ENCODE measurements around the gene DERL3. TPM values are rescaled to one million over a fixed set of nuclear protein-coding genes. Genes with fewer than 3 reads are reported as not detected.

Gene DERL3
- total and polyA plus RNA-seq, 2 of the 13 experiments (the other 11 are each of a cell fraction or from before 2014, with no cell fraction given): not detected

- TF ChIP-seq, protein P1, sequence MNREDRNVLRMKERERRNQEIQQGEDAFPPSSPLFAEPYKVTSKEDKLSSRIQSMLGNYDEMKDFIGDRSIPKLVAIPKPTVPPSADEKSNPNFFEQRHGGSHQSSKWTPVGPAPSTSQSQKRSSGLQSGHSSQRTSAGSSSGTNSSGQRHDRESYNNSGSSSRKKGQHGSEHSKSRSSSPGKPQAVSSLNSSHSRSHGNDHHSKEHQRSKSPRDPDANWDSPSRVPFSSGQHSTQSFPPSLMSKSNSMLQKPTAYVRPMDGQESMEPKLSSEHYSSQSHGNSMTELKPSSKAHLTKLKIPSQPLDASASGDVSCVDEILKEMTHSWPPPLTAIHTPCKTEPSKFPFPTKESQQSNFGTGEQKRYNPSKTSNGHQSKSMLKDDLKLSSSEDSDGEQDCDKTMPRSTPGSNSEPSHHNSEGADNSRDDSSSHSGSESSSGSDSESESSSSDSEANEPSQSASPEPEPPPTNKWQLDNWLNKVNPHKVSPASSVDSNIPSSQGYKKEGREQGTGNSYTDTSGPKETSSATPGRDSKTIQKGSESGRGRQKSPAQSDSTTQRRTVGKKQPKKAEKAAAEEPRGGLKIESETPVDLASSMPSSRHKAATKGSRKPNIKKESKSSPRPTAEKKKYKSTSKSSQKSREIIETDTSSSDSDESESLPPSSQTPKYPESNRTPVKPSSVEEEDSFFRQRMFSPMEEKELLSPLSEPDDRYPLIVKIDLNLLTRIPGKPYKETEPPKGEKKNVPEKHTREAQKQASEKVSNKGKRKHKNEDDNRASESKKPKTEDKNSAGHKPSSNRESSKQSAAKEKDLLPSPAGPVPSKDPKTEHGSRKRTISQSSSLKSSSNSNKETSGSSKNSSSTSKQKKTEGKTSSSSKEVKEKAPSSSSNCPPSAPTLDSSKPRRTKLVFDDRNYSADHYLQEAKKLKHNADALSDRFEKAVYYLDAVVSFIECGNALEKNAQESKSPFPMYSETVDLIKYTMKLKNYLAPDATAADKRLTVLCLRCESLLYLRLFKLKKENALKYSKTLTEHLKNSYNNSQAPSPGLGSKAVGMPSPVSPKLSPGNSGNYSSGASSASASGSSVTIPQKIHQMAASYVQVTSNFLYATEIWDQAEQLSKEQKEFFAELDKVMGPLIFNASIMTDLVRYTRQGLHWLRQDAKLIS (CRISPR knock-in tag; IDR thresholded peaks at IDR 0.05): no peak
- TF ChIP-seq FOXK2 (IDR thresholded peaks at IDR 0.05) (no peak), ZNF597 (CRISPR knock-in tag; IDR thresholded peaks at IDR 0.05) (no peak), SMYD3 (CRISPR knock-in tag; IDR thresholded peaks at IDR 0.05) (no peak), TEAD2 (CRISPR knock-in tag; IDR thresholded peaks at IDR 0.05) (no peak), JUND (CRISPR knock-in tag; IDR thresholded peaks at IDR 0.05) (no peak), ZNF274 (CRISPR knock-in tag; IDR thresholded peaks at IDR 0.05) (no peak; the same call in none of the 2 replicates), KIAA2018 (CRISPR knock-in tag; IDR thresholded peaks at IDR 0.05; ENCODE audit: borderline replicate concordance) (no peak), ZNF235 (CRISPR knock-in tag; IDR thresholded peaks at IDR 0.05; ENCODE audit: borderline replicate concordance) (no peak), ARNT (IDR thresholded peaks at IDR 0.05) (no peak), ZNF782 (CRISPR knock-in tag; IDR thresholded peaks at IDR 0.05; ENCODE audit: borderline replicate concordance) (no peak), FOSL1 (CRISPR knock-in tag; IDR thresholded peaks at IDR 0.05; ENCODE audit: borderline replicate concordance) (no peak), ZNF749 (CRISPR knock-in tag; IDR thresholded peaks at IDR 0.05; ENCODE audit: borderline replicate concordance) (no peak; the same call in 1 of the 2 replicates), ATAD3A (CRISPR knock-in tag; IDR thresholded peaks at IDR 0.05) (no peak), SAFB2 (CRISPR knock-in tag; IDR thresholded peaks at IDR 0.05; ENCODE audit: borderline replicate concordance, low read depth) (no peak), ZNF672 (CRISPR knock-in tag; IDR thresholded peaks at IDR 0.05) (no peak), ZNF775 (CRISPR knock-in tag; IDR thresholded peaks at IDR 0.05; ENCODE audit: borderline replicate concordance) (no peak)
Measured at GRCh38 chr22:23857606-23858483, 19.0 kb upstream of the DERL3 start, which contains the start of gene SLC2A11 (continued).
